ENCODE measurements around the gene RGS9BP. TPM values are rescaled to one million over a fixed set of nuclear protein-coding genes. Genes with fewer than 3 reads are reported as not detected.
A peak's percentile ranks its signal among the peaks of the same experiment; 100 is the strongest.

The RGS9BP gene
- total and polyA plus RNA-seq, 10 of the 15 experiments (the other 5 are each of a cell fraction or from before 2014, with no cell fraction given), result 0.01 to 0.10 (median 0.05) TPM; not detected in 6

- no peak for TF ChIP-seq ZBTB40 (IDR thresholded peaks at IDR 0.05; ENCODE audit: borderline replicate concordance)
- TF ChIP-seq NFXL1 (IDR thresholded peaks at IDR 0.05; ENCODE audit: borderline replicate concordance), result no peak
- no peak for TF ChIP-seq HCFC1 (IDR thresholded peaks at IDR 0.05; ENCODE audit: low read length)
- TF ChIP-seq ZNF24 (IDR thresholded peaks at IDR 0.05), result no peak
- no peak for TF ChIP-seq ASH2L (IDR thresholded peaks at IDR 0.05; ENCODE audit: borderline replicate concordance, low read depth)
These were observed 32.9 kb upstream of the RGS9BP start (continued) for GRCh38 chr19:32642771-32643170.

GRCh38 chr19:32646556-32646955, 29.1 kb upstream of the RGS9BP start:
- 37% methylated on average over 6 of the region's 6 CpGs for WGBS (ENCODE audit: insufficient coverage, insufficient replicate concordance, low lambda C conversion rate, missing lambda C conversion rate)
- no peak overlapping the region for H2AFZ ChIP-seq (ENCODE audit: control insufficient read depth, low read depth, low read length)
- peaks cover 20 to 35% of the 10 kb centered on the region in 2 experiments for H3K36me3 ChIP-seq (ENCODE audit: control insufficient read depth in 2 of 2, insufficient read depth in 2 of 2, low read length in 1 of 2)
- no peaks in the 10 kb centered on the region for H3K9me3 ChIP-seq (replicated peaks; ENCODE audit: control insufficient read depth, insufficient read depth, low read length)
- no peak overlapping the region for H3K27ac ChIP-seq (ENCODE audit: control insufficient read depth, insufficient read depth)
- RAD21 ChIA-PET (ENCODE audit: unreplicated experiment), result no interaction called here
- no peak overlapping the region for H3K4me3 ChIP-seq
- intact Hi-C loops (cut with micrococcal nuclease; ENCODE audit: unreplicated experiment) (no loop called here), in situ Hi-C loops (cut with MboI) (no loop called here)
- no peak overlapping the region for H3K9ac ChIP-seq (ENCODE audit: control insufficient read depth, insufficient read depth, low read length)
- H3K79me2 ChIP-seq (ENCODE audit: control insufficient read depth, insufficient read depth, low read length), result no peaks in the 10 kb centered on the region
- CTCF ChIA-PET, result no interaction called here
- ATAC-seq, result no peak
- no TSS peak for BruUV-seq (replicated peaks)
- H3K4me1 ChIP-seq (ENCODE audit: control insufficient read depth, insufficient read depth, low read length), result peaks cover 3% of the 10 kb centered on the region
- TF ChIP-seq RUNX3 (IDR thresholded peaks at IDR 0.05; ENCODE audit: low read length), result peak; percentile 43
- TF ChIP-seq ZNF687 (IDR thresholded peaks at IDR 0.05), result no peak
- no peak for FAIRE-seq
- no peaks in the 10 kb centered on the region for H3K27me3 ChIP-seq (replicated peaks in 1 of 2; ENCODE audit: control insufficient read depth in 2 of 2, insufficient read depth in 2 of 2, low read length in 1 of 2)
- no peak overlapping the region for H3K4me2 ChIP-seq (ENCODE audit: control insufficient read depth, insufficient read depth)
- SMC1A ChIA-PET (ENCODE audit: uncharacterized antibody, unreplicated experiment), result no interaction called here
- POLR2A ChIA-PET, result no interaction called here
- no peak for DNase-seq (ENCODE audit: low read depth, low spot score)
- no peaks in the 10 kb centered on the region for H4K20me1 ChIP-seq (ENCODE audit: control insufficient read depth, insufficient read depth)
